Spleen (tissue), 7 donors: ENCODE results near the gene TAF13.

Experiments used
- CTCF ChIP-seq, 11 experiments: fragments of 200-600 bp in 7 of 11; fragments of 450-650 bp in 4 of 11; sonication (generic) in 4 of 11; IDR thresholded peaks in 8 of 11; conservative IDR thresholded peaks in 3 of 11; 1 replicate in 7 of 11; 2 replicates in 4 of 11; pipeline versions ENCODE4 v1.4.0 to v1.8.0; 2016 to 2021; ENCODE audit warnings: antibody characterized with exemption in 11 of 11, inconsistent platforms in 4 of 11, mild to moderate bottlenecking in 1 of 11
- POLR2A ChIP-seq, 3 donors: fragments of 450-650 bp; IDR thresholded peaks; one replicate each; pipeline ENCODE4 v1.5.1; 2017; ENCODE audit warnings: antibody characterized with exemption in 3 of 3, mild to moderate bottlenecking in 1 of 3
- donor health status: DM: no; HTN: no; CAD: no; lungs with moderate emphysema.
- donor health status: DM: no; HTN: no; CAD: no.
- donor health status: DM: no; HTN: no; CAD: no.

GRCh38 chr1:109020693-109021257 is 55.0 kb downstream of the TAF13 start:
- TF ChIP-seq CTCF (IDR thresholded peaks at IDR 0.05 in 8 of 11, conservative IDR thresholded peaks at IDR 0.05 in 3 of 11) (no peak), POLR2A (IDR thresholded peaks at IDR 0.05) (no peak)
